GM18511 (cell line): ENCODE results near the gene ALOX5.
A peak's percentile ranks its signal among the peaks of the same experiment; 100 is the strongest.
"Not testable (repeated sequence)": the region's sequence is repeated elsewhere in the genome, so short reads cannot be mapped to it uniquely, and the experiment has no call there.

Experiments used
- ATAC-seq: cut with Tn5 transposase; IDR thresholded peaks from one replicate; pipeline ENCODE4 v1.9.1; 2021; ENCODE audit warnings: mild to moderate bottlenecking, moderate library complexity; ENCODE audit not compliant: unreplicated experiment

Gene ALOX5

DNA sequence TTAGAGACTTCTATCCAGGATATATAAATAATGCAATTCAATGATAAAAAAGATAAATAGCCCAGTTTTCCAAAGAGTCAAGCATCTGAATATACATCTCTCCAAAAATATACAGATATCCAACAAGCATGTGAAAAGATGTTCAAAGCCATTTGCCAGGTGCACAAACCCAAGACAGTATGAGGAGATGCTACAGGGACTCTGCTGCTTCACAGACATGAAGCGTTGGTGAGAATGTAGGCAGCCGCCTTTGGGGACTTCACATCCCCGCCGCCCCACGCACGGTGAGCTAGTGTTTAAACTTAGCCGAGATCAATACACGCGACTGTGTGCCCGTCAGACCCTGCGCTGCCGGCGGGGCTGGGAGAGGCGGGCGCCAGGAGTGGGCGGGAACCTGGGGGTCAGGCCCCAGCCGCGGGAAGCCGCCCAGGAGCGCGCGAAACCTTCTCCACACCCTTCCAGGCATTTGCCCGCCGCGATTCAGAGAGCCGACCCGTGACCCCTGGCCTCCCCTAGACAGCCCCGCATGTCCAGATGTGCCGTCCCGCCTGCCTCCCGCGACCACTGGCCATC lies 927 bp upstream of the ALOX5 start:
- ATAC-seq = peak; percentile 49

DNA sequence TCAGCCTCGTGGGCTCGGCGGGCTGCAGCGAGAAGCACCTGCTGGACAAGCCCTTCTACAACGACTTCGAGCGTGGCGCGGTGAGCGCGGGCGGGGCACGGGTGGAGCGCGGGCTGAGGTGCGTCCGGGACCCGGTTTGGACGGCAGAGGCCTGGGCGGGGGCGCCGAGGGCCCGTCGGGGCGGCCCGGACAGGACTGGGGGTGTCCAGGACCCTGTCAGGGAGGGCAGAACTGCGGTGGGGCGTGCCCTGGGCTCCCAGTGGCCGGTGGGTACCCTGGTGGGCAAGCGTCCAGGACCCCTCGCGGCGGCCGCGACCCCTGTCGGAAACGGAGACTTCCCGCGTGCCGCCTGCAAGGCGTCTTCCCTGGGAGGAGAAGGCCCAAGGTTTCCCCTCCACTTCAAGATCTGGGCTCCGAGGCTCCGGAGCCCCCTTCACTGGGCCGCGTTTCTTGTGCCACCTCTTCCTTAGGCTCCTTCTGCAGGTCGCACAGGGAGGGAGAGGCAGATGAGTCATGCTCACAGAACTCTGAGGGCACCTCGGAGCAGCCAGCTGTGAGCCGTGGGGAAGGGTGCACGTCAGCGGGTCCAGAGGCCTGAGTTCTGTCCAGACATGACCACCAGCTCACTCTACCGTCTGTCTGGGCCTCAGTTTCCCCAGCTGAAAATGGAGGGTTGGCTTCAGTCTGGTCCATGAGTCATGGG lies 485 bp downstream of the ALOX5 start:
- ATAC-seq = peak; percentile 23

DNA sequence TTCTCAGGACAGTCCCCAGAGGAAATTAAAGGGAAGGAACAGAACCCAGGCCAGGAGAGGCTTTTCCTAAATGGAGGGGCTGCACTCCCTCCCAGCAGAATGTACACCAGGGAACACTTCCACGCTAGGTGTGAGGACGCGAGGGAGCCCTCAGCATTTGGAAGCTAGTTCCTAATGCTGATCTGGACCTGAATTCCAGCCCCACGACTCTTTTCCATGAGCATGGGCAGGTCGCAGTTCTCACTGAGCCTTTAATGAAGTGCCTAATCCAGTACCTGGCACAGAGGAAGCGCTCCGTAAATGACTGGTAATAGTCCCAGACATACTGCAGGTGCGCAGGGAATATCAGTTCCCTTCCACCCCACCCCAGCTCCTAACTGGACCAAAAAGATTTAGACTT lies 1.1 kb downstream of the ALOX5 start:
- no peak for ATAC-seq

DNA sequence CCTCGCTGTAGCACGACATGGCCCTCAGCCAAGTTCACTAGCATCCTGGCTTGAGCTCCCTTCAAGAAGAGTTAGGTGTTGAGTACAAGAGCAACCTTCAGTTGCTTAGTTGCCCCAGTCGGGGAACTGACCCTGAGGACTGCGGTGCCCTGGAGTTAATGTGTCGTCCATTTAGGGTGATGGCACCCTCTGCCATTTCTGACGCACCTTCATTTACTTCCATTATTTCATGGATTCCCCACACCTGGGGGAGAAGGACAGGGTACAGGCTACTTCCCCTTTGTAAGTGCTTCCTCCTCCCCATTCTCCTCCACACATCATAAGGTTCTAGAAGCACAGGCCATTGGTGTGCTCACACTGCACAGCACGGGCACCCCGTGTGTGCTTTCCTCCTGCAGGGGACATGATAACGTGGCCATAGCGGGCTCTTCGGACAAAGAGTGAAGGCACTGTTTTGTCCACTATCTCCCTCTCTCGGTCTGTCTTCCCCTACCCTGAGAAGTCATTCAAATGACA lies 1.8 kb downstream of the ALOX5 start:
- ATAC-seq = no peak

DNA sequence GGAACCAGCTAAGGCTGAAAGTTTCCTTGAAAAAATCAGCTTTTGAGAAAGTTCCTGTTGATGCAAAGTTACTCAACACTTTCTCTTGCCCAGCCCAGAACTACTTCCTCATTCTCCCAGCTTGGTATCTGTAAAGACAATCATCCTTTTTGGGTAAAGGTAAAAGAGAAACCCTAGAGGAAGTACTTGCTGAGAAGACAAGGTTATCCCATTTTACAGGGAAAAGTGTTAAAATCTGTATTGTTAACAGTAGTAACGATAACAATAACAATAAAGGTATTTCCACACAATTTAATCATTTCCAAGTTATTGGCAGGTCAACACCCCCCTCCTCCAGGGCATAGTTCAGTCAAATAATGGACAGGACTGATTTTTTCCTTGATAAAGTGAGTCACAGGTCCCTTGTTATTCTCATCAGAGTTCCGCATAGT lies 2.4 kb downstream of the ALOX5 start:
- ATAC-seq = no peak

DNA sequence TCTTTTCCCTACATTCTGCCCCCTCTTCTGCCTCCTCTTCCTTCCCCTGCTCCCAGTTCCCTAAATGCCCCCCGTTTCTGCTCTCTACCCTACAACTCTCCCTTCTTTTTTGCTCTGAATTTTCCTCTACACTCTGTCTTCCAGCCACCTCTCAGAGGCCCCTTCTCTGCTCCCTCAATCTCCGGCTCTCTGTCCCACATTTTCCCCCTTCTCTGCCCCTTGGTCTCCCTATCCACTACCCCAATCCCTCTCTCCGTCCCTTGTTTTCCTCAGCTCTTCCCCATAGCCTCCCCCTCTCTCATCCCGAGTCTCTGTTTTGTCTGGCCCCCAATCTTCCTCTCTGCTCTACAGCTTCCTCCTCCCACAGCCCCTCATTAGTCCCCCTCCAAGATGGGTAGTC lies 3.3 kb downstream of the ALOX5 start:
- ATAC-seq = no peak

DNA sequence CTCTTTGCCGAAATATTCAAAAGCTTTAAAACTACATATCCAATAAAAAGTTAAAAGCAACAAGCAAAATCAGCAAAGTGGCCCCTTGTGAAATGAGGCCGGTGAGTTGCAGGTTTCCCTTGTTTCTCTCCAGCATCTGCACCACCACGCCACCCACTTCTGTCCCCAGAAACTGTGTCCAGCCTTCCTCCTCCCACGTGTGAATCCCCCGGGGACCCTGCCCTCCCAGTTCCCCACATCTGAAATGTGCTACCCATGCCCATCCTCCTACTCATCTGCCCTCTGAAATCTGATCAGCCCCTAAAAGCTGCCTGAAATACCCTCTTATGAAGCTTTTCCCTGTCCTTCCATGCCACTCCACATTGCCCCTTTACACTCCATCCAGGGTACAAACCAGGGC lies 3.8 kb downstream of the ALOX5 start:
- ATAC-seq = no peak

DNA sequence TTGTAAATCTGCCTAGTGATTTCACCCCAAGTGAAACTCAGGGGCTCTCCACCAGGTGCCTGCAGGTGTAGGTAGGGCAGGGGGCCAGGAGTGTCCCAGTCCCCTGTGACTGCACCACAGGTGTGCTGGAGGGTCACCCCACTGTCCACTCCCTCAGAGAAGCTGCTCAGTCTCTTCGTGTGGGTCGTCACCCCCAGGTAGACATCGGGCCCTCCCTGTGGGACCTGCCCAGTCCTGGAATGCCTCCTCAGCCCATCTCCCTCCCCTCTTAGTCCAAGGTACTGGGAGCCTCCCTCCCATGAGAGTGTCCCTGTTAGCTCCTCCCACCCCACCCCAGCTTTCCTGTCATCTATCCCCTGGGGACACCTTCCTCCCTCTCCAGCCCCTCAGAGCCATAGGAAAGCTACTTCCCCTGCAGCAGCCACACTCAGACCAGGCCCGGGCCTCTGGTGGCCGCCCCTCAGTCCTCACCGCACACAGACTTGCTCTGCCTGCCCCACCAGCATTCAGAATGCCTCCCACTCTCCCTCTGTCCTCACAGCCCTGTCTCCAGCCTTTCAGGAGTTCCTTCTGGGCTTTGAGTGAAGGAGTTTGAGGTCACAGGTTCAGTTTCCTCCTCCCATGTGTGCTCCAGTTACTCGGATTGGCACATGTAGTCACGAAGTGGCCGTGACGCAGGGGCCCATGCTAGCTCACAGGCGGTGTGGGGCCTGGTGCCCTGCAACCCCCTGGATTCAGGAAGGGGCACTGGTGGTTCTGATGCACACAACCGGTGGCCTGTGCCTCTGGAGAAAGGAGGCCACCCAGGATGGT lies 5.1 kb downstream of the ALOX5 start:
- ATAC-seq = no peak

DNA sequence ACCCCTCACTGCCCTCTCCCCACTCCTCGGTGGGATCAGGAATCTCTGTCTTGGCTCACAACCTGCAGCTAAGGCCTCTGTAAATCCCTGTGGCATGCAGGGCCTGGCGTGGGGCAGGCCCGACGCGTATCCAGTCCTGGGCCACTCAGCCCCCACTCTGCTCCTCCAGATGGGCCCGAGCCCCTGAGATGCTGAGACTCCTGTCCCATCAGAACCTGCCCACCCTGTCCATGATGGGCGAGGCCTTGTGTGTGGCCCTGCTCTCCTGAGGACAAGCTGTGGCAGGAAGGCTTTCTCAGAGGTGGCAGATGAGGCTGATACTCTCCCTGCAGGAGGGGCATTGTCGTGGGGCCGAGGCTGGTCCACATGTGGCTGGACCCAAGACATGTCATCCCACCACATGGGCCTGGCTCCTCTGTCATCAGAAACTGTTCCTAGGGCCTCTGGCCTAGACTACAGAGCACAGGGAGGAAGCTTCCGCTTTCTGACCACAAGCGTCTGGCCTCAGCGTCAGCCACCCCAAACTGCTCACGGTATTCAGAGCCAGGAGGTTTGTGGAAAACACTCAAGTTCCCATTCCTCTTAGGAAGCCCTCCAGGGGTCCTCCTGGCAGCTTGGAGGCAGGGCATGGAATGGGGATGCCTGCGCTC lies 6.0 kb downstream of the ALOX5 start:
- no peak for ATAC-seq

DNA sequence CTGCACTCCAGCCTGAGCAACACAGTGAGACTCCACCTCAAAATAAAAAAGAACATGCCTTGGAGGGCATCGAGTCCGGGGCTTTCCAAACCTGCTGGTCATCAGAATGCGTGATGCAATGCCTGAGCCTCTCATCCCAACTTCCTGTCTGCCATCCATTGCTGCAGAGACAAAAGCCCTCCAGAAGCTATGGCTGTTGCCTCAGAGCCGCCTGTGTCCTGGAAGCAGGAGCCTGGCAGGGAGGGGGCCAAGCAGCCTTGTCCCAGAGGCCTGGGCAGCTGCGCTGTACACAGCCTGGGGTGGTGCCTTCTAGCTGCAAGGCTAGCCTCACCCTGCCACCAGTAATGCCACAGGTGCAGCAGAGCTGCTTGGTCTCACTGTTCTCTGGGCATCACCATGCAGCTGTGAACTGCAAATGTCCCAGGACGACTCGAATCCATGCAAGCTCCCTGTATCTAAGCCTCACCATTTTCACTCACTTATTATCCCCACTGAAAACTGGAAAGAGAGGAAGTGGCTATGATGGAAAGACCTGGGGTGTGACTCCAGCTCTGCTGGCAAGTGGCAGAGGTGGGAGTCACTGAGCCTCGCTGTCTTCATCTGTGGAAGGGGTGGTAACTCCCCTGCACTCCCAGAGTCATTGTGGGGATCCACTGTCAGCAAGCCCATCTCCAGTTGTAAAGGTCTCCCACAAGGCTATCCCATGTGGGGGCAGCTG lies 7.0 kb downstream of the ALOX5 start:
- ATAC-seq = no peak

DNA sequence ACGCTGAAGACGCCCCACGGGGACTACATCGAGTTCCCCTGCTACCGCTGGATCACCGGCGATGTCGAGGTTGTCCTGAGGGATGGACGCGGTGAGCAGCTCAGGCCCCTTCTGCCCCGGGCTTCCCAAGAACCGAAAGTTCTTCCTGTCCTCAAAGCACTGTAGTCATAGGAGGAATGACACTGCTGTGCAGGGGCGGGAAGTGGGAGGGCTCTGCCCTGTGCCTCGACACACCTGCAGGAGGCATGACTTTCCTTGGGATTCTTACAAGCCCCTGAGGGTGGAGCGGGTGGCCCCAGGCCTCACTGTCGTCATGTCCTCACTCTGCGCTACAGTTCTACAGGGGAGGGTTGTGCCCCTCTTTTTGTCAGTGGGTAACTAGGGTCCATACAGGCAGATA lies 8.6 kb downstream of the ALOX5 start:
- ATAC-seq = no peak

DNA sequence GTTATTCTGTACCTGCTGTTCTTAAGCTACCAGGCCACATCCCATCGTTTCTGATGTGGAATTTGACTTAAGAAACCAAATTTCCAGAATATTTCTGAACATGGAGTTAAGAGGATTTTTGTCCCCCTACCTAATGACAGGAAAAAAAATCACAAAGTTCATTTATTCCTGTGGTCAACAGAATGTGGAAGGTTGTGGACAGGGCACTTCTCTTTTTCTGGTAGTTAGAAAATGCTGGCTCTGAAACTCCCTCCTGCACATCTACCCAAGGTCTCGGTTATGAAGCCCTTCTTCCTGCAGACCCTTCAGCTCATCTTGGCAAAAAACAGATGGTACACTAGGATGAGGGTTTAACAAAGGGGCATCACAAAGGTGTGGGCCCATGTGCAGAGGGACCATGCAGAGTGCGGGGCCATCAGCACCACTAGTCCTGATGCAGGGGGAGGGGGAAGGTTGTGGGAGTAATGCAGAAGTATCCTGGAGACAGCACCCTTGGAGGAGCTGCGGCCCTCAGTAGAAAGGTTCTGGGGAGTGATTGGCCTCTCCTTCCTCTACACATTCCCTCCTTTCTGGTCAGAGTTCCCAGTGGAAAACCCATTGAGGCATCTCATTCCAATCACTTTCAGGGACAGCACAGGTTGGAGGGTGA lies 9.8 kb downstream of the ALOX5 start:
- ATAC-seq = no peak

DNA sequence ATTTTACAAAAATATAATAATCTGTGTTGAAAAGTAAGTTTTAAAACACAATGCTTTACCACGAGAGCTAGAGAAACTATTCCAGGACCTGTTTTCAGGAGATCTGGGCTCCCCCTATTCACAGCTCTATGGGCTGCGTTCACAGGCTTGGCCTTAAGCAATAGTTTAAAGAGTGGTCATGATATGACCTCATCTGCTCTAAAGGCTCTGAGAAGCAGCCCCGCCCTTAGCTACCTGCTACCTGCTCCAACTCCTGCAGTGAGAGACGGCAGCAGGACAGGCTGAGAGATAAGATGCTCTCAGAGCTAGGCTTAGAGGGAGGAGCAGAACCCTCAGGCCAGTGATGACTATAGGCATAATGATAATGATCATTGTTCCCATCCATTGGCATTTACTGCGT lies 12.6 kb downstream of the ALOX5 start:
- ATAC-seq = no peak

DNA sequence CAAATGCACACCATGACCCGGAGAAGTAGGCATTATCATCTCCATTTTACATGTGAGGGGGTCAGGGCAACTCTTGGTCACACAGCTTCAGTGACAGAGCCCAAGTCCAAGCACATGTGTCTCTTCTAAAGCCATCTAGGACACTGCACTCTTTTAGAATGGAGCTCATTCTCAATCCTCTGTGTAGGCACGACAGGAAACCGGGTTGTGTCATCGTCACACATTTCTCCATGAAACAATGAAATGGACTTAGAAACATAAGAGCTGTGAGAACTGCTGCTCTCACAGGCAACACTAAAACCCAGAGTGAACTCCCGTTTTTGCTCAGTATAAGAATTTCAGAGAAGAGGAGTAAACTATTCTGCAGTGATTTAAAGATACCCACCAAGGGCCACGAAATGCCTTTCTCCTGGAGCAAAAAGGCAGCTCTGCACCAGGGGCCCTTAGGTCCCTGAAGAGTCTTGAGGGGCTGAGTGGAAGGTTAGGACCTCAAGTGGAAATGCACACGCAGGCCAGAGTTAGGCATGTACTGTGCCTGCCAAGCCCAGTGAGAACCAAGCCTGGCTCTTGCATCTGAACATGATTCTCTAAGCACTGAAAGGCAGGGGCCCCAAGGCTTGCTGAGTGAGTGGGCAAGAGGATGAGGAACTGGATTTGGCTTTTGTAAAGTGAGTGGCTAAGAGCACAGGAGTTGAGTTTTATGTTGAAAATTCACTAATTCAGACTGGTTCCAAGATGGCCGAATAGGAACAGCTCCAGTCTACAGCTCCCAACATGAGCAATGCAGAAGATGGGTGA lies 13.3 kb downstream of the ALOX5 start:
- no peak for ATAC-seq

DNA sequence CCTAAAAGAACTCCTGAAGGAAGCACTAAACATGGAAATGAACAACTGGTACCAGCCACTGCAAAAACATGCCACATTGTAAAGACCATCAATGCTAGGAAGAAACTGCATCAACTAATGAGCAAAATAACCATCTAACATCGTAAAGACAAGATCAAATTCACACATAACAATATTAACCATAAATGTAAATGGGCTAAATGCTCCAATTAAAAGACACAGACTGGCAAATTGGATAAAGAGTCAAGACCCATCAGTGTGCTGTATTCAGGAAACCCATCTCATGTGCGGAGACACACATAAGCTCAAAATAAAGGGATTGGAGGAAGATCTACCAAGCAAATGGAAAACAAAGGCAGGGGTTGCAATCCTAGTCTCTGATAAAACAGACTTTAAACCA lies 15.7 kb downstream of the ALOX5 start:
- not testable (repeated sequence) for ATAC-seq

DNA sequence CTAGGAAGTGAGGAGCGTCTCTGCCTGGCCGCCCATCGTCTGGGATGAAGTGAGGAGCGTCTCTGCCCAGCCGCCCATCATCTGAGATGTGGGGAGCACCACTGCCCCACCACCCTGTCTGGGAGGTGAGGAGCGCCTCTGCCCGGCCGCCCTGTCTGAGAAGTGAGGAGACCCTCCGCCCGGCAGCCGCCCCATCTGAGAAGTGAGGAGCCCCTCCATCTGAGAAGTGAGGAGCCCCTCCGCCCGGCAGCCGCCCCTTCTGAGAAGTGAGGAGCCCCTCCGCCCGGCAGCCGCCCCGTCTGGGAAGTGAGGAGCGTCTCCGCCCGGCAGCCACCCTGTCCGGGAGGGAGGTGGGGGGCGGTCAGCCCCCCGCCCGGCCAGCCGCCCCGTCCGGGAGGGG lies 17.6 kb downstream of the ALOX5 start:
- not testable (repeated sequence) for ATAC-seq

DNA sequence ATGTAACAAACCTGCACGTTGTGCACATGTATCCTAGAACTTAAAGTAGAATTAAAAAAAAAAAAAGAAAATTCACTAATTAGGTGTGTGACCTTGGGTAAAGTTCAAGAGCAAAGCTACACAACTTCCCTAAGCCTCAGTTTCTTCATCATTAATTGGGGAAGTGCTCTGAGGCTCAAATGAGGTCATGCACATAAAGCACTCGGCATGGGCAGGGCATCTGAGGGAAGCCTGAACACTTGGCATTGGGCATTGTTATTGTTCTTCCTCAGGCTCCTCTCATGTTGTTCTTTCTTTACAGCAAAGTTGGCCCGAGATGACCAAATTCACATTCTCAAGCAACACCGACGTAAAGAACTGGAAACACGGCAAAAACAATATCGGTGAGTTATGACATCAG lies 21.5 kb downstream of the ALOX5 start:
- no peak for ATAC-seq

DNA sequence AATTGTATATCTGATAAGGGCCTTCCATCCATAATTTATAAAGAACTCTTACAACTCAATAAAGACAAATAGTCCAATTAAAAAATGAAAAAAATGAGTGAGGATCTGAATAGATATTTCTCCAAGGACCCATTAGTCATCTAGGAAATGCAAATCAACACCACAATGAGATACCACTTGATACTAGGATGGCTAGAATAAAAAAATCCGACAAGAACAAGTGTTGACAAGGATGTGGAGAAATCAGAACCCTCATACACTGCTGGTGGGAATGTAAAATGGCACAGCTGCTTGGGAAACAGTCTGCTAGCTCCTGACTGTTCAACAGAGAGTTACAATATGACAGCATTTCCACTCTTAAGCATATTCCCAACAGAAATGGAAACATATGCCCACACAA lies 24.6 kb downstream of the ALOX5 start:
- no peak for ATAC-seq

DNA sequence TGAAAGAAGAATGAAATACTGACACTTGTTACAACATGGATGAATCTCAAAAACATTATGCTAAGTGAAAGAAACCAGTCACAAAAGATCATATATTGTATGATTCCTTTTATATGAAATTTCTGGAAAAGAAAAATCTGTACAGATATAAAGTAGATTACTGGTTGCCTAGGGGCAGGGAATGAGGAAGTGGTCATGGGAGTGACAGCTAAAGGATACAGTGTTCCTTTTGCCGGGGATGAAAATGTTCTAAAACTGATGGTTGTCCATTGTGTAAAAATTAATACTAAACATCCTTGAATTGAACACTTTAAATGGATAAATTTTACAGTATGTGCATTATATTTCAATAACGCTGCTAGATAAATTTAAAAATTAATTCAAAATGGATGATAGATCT lies 25.1 kb downstream of the ALOX5 start:
- ATAC-seq = no peak
